NCI-H1105 (cell line): ENCODE measurements around the gene ZXDC.

Source experiments
- DNase-seq: peaks from one replicate; lab custom pipeline; 2025; lab: John Stamatoyannopoulos, UW

ZXDC gene

GRCh38 chr3:126510308-126510910 lies 34.7 kb upstream of the ZXDC start:
- no peak for DNase-seq

GRCh38 chr3:126509597-126510307 lies 34.1 kb upstream of the ZXDC start:
- no peak for DNase-seq

- DNase-seq = no peak
Observed at GRCh38 chr3:126508564-126508964, 32.9 kb upstream of the ZXDC start.

GRCh38 chr3:126507886-126508285 lies 32.2 kb upstream of the ZXDC start:
- no peak for DNase-seq

- no peak for DNase-seq
Observed at GRCh38 chr3:126503701-126504100, 28.0 kb upstream of the ZXDC start.

GRCh38 chr3:126502656-126503055 lies 27.0 kb upstream of the ZXDC start:
- no peak for DNase-seq

GRCh38 chr3:126501736-126502135 lies 26.0 kb upstream of the ZXDC start:
- no peak for DNase-seq

GRCh38 chr3:126501054-126501453 lies 25.4 kb upstream of the ZXDC start:
- no peak for DNase-seq

GRCh38 chr3:126500016-126500415 lies 24.3 kb upstream of the ZXDC start:
- DNase-seq = no peak

- no peak for DNase-seq
Observed at GRCh38 chr3:126499401-126499800, 23.7 kb upstream of the ZXDC start.

- no peak for DNase-seq
Observed at GRCh38 chr3:126498929-126499328, 23.2 kb upstream of the ZXDC start.

GRCh38 chr3:126498461-126498860 lies 22.8 kb upstream of the ZXDC start:
- DNase-seq = no peak

GRCh38 chr3:126497956-126498355 lies 22.3 kb upstream of the ZXDC start:
- no peak for DNase-seq

GRCh38 chr3:126496894-126497850 lies 21.5 kb upstream of the ZXDC start:
- DNase-seq = no peak

- no peak for DNase-seq
Observed at GRCh38 chr3:126495786-126496185, 20.1 kb upstream of the ZXDC start.

- DNase-seq = no peak
Observed at GRCh38 chr3:126494970-126495230, 19.2 kb upstream of the ZXDC start.

GRCh38 chr3:126494204-126494969 lies 18.7 kb upstream of the ZXDC start:
- DNase-seq = no peak

- no peak for DNase-seq
Observed at GRCh38 chr3:126493739-126494138, 18.0 kb upstream of the ZXDC start.

GRCh38 chr3:126493051-126493450 lies 17.4 kb upstream of the ZXDC start:
- no peak for DNase-seq

GRCh38 chr3:126491221-126492013 lies 15.7 kb upstream of the ZXDC start:
- DNase-seq = no peak

GRCh38 chr3:126490619-126491018 lies 14.9 kb upstream of the ZXDC start:
- no peak for DNase-seq
